Measurements from ENCODE around the gene SPATA32.

Gene SPATA32

GRCh38 chr17:45218895-45219661 is 42.8 kb downstream of the SPATA32 start:
- TF ChIP-seq TAF1 (IDR thresholded peaks at IDR 0.05; ENCODE audit: borderline replicate concordance, insufficient read depth, low read length) (no peak), POLR2AphosphoS5 (IDR thresholded peaks at IDR 0.05; ENCODE audit: low read depth, low read length) (no peak), REST (IDR thresholded peaks at IDR 0.05; ENCODE audit: insufficient read depth in 1 of 2, low read depth in 2 of 2, low read length in 2 of 2) (no peak), FOXP2 (optimal IDR thresholded peaks at IDR 0.05; ENCODE audit: borderline replicate concordance, extremely low read depth, extremely low read length, insufficient read depth) (no peak), SIN3A (IDR thresholded peaks at IDR 0.05; ENCODE audit: borderline replicate concordance, insufficient read depth, low read length) (no peak)

All from PFSK-1 (cell line).